AG10803 (cell line): ENCODE results near the gene RAI2.

Source experiments
- DNase-seq: peaks from one replicate; pipeline ENCODE4 v3.0.0; 2010; ENCODE audit warnings: low read depth
- H3K4me3 ChIP-seq: 2 replicates; pipeline ENCODE4 v1.5.1; 2011; ENCODE audit warnings: mild to moderate bottlenecking, low read length, control low read depth
- CTCF ChIP-seq: conservative IDR thresholded peaks from 2 replicates; pipeline ENCODE4 v1.5.1; 2011; ENCODE audit warnings: mild to moderate bottlenecking, low read length, control low read depth, inconsistent platforms

The RAI2 gene

GRCh38 chrX:17769701-17770269 lies 91.3 kb downstream of the RAI2 start:
- no peak for DNase-seq
- no peak overlapping the region for H3K4me3 ChIP-seq
- TF ChIP-seq CTCF, result no peak

- no peak for TF ChIP-seq CTCF
- no peak for DNase-seq
- no peak overlapping the region for H3K4me3 ChIP-seq
These were observed 92.1 kb downstream of the RAI2 start for GRCh38 chrX:17768997-17769396.

- no peak for TF ChIP-seq CTCF
- no peak for DNase-seq
- H3K4me3 ChIP-seq, result no peak overlapping the region
These were observed 93.4 kb downstream of the RAI2 start for GRCh38 chrX:17767734-17768133.

- DNase-seq, result no peak
- no peak overlapping the region for H3K4me3 ChIP-seq
- TF ChIP-seq CTCF, result no peak
These were observed 101.1 kb downstream of the RAI2 start for GRCh38 chrX:17759990-17760389.

GRCh38 chrX:17758382-17758781 lies 102.7 kb downstream of the RAI2 start:
- no peak for DNase-seq
- H3K4me3 ChIP-seq, result no peak overlapping the region
- no peak for TF ChIP-seq CTCF

GRCh38 chrX:17750436-17750835 lies 110.7 kb downstream of the RAI2 start:
- no peak for DNase-seq
- no peak overlapping the region for H3K4me3 ChIP-seq
- no peak for TF ChIP-seq CTCF
